ENCODE data around the gene MED22. TPM values are rescaled to one million over a fixed set of nuclear protein-coding genes. Genes with fewer than 3 reads are reported as not detected.
A peak's percentile ranks its signal among the peaks of the same experiment; 100 is the strongest.

The MED22 gene
- total and polyA plus RNA-seq, 3 donors from 2014 or later = 20.2 to 29.3 (median 25.9) TPM

DNA sequence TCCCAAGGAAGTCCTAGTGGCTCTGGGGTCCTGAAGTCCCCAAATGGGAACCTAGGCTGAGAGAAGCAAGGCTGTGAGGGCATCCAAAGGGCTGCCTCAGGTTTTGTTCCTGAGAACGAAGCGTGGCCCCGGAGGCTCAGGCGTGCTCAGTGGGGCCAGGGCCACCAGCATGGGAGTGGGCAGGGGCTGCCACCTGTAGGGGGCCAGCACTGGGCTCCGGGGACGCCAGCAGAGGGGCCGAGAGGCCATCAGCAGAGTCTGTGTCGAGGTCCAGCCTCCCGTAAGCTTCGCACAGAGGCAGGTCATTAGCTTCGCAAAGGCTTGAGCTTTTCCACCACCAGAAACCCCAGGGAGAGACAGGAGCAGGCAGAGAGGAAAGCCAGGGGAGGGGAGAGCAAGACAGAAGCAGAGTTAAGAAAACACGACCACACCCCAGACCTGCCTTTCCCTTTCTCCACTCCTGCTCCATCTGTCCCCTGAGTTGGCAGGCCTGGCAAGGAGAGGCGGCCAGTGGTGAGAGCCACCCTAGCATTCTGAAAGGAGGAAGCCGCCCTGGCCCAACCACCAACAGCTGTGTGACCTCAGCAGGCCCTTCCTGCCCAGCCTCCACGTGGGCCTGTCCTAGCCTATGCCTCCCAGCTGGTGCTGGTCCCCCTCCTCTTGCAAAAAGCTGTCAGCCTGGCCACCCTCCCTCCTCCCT is 6.4 kb downstream of the MED22 start:
- Histone ChIP-seq H3K9me3 (no peaks in the 10 kb centered on the region), H3K4me3 (no peak overlapping the region), H3K36me3 (ENCODE audit: low read depth, missing control alignments) (no peaks in the 10 kb centered on the region), H3K4me1 (peaks cover 10% of the 10 kb centered on the region), H3K27me3 (no peaks in the 10 kb centered on the region), H3K27ac (no peak overlapping the region)
- intact Hi-C loops (cut with DNase I; ENCODE audit: low total_unique reads) = no loop called here
- no peak for DNase-seq
- WGBS, 2 donors = 76 to 92% methylated on average over 6 to 15 of the region's 15 CpGs
- TF ChIP-seq, protein P1, sequence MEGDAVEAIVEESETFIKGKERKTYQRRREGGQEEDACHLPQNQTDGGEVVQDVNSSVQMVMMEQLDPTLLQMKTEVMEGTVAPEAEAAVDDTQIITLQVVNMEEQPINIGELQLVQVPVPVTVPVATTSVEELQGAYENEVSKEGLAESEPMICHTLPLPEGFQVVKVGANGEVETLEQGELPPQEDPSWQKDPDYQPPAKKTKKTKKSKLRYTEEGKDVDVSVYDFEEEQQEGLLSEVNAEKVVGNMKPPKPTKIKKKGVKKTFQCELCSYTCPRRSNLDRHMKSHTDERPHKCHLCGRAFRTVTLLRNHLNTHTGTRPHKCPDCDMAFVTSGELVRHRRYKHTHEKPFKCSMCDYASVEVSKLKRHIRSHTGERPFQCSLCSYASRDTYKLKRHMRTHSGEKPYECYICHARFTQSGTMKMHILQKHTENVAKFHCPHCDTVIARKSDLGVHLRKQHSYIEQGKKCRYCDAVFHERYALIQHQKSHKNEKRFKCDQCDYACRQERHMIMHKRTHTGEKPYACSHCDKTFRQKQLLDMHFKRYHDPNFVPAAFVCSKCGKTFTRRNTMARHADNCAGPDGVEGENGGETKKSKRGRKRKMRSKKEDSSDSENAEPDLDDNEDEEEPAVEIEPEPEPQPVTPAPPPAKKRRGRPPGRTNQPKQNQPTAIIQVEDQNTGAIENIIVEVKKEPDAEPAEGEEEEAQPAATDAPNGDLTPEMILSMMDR (IDR thresholded peaks at IDR 0.05) = no peak
- TF ChIP-seq POLR2A (IDR thresholded peaks at IDR 0.05) = no peak

DNA sequence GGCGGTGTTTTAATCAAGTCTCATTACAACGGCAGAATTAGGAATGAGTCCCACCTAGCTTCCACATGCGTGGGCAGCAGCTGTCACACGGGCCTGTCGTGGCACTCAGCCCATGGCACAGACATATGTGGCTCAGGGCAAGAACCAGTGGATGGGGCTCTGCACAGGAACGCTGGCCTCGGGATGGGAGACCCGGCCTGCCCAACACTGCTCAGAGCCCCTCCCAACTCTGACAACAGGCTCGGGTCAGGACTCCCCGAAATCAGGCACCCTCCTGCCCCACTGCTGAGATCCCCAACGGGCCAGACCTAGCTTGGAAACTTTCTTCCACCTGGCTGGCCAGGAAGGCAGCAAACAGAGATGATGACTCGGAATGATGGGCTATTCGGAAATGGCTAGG is 7.0 kb downstream of the MED22 start:
- H3K27me3 ChIP-seq = no peaks in the 10 kb centered on the region
- 85 to 91% methylated on average over 7 to 13 of the region's 13 CpGs for WGBS, 2 donors
- H3K4me1 ChIP-seq = peaks cover 6% of the 10 kb centered on the region
- no peak for DNase-seq
- no peaks in the 10 kb centered on the region for H3K36me3 ChIP-seq (ENCODE audit: low read depth, missing control alignments)
- no peak overlapping the region for H3K27ac ChIP-seq
- intact Hi-C loops (cut with DNase I; ENCODE audit: low total_unique reads) = no loop called here
- no peaks in the 10 kb centered on the region for H3K9me3 ChIP-seq
- no peak for TF ChIP-seq POLR2A (IDR thresholded peaks at IDR 0.05)
- TF ChIP-seq, protein P1 (IDR thresholded peaks at IDR 0.05) = no peak
- no peak overlapping the region for H3K4me3 ChIP-seq

GRCh38 chr9:133340256-133340655 is 7.7 kb downstream of the MED22 start:
- H3K4me3 ChIP-seq = no peak overlapping the region
- no peaks in the 10 kb centered on the region for H3K36me3 ChIP-seq (ENCODE audit: low read depth, missing control alignments)
- no peaks in the 10 kb centered on the region for H3K9me3 ChIP-seq
- no peak overlapping the region for H3K27ac ChIP-seq
- TF ChIP-seq POLR2A (IDR thresholded peaks at IDR 0.05) = no peak
- TF ChIP-seq, protein P1 (IDR thresholded peaks at IDR 0.05) = no peak
- peaks cover 6% of the 10 kb centered on the region for H3K4me1 ChIP-seq
- WGBS, 2 donors = 74 to 80% methylated on average over 3 of the region's 3 CpGs
- no peaks in the 10 kb centered on the region for H3K27me3 ChIP-seq
- intact Hi-C loops (cut with DNase I; ENCODE audit: low total_unique reads) = no loop called here
- no peak for DNase-seq

- intact Hi-C loops (cut with DNase I; ENCODE audit: low total_unique reads) = no loop called here
- no peak for DNase-seq
- no peaks in the 10 kb centered on the region for H3K9me3 ChIP-seq
- peak overlapping the region in 1 of 2 donors; percentile 25 for H3K27ac ChIP-seq
- peaks cover 12% of the 10 kb centered on the region for H3K4me1 ChIP-seq
- H3K36me3 ChIP-seq (ENCODE audit: low read depth, missing control alignments) = no peaks in the 10 kb centered on the region
- H3K4me3 ChIP-seq = no peak overlapping the region
- TF ChIP-seq, protein P1 (IDR thresholded peaks at IDR 0.05) = no peak
- no peak for TF ChIP-seq POLR2A (IDR thresholded peaks at IDR 0.05)
- H3K27me3 ChIP-seq = no peaks in the 10 kb centered on the region
- 41 to 48% methylated on average over 5 of the region's 5 CpGs for WGBS, 2 donors
These were observed 8.3 kb downstream of the MED22 start for GRCh38 chr9:133339641-133340040.
